Activated CD4-positive, alpha-beta T cell treated with anti-CD3 and anti-CD28 coated beads, Interleukin-2, amount 50 U/mL, for 4 hours (primary cell): ENCODE data around the gene ITGB5.
"Not testable (repeated sequence)": the region's sequence is repeated elsewhere in the genome, so short reads cannot be mapped to it uniquely, and the experiment has no call there.

Experiments
- DNase-seq, 2 experiments: peaks; one replicate each; pipeline ENCODE4 v3.0.0-alpha.2; 2020

ITGB5 gene

DNA sequence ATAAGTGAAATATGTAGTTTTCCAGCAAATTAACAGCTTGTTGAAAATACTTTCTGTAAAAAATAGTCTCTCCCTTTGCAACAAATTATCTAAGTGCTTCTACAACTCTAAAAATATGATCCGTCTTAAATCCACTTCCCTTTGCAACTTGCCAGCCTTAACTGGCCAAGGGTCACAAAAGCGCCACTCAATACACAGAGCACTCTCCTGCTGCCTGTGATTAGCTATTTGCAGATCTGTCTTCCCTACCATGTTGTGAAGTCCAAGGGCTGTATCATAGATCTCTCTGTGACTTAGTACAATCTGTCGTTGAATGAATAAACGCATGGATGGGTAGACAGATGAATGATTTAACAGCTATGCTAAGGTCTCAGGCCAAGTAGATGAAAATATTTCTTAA, 76.2 kb downstream of the ITGB5 start:
- no peak for DNase-seq

DNA sequence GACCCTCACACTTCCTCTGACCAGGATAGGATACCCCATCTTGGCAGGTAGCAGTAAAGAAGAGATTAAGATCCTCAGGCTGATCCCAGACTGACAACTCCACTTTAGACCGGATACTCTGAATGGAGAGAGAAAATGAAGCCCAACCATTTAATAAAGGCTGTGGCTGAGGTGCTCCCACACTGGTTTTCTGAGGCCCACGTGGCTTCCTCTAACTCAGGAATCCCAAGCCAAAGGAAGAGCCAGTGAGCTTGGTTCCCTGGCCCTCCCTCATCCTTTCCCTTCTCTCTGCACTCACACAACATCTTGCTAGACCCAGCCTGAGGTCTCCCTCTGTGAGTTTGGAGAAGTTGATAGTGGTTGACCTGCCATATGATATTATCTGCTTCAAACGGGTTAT, 78.1 kb downstream of the ITGB5 start:
- no peak for DNase-seq

GRCh38 chr3:124805671-124806070, 81.5 kb downstream of the ITGB5 start:
- DNase-seq: no peak

GRCh38 chr3:124804875-124805274, 82.3 kb downstream of the ITGB5 start:
- no peak for DNase-seq

DNA sequence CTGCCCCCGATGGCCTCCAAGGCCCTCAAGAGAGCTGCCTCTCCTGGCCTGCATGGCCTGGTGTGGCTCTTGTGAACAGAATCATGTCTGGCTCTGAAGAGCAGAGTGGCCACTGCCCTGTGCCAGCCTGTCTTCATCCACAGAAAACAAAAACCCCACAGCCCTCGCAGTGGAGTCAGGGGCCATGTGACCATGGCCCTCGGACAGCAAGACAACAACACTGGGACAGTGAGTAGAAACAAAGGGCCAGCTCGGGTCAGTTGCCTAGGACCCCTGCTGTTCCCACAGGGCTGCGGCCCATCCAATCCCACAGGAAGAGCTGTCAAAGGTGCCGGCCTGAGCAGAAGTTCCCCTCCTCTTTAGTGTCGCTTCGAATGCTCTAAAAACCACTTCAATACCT, 84.5 kb downstream of the ITGB5 start:
- DNase-seq: no peak

GRCh38 chr3:124802061-124802698, 85.0 kb downstream of the ITGB5 start:
- no peak for DNase-seq

- DNase-seq: no peak
These were observed 86.5 kb downstream of the ITGB5 start for GRCh38 chr3:124800511-124801258.

- DNase-seq: no peak
These were observed 87.1 kb downstream of the ITGB5 start for GRCh38 chr3:124800076-124800475.

DNA sequence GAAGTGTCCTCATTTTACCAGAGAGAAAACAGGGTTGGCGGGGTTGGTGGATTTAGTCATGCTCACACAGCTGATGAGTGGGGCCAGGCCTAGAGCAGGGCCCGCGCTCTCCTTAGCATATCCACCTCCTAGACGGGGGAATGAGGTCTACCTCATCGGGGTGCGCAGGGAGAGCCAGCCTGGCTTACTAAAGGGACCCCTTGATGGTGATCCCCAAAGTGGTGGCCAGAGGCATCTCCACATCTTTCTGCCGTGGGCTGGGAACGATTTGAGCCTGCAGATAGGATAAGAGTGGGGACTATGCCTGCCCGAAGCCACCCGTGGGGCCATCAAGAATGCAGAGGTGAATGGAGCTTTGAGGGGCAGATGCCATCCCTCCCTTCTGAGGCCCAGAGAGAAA, 87.5 kb downstream of the ITGB5 start:
- DNase-seq: no peak

DNA sequence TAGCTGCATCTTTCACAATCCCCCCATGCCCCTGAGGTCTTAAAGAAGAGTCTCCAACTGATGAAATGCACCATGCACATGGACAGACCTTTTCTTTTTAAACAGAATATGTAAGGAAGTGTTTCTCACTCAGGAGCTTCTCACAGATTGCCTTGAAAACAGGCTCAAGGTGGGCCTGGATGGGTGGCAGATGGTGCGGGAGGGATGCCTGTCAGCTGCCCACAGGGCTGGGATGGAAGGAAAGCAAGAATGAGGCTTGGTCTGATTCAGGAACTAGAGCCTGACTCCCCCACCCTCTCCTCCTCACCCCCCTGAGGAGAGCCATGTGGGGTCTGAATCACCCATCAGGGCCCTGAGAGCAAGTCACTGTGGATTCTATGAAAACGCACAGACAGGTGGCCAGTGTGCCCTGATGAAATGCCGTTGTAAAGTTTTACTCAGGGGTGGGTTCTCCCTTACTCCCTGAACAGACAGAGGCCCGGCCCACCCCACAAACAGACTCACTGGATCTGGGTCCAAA, 89.7 kb downstream of the ITGB5 start:
- DNase-seq: no peak

GRCh38 chr3:124796477-124796876, 90.7 kb downstream of the ITGB5 start:
- no peak for DNase-seq

GRCh38 chr3:124793054-124793739, 94.0 kb downstream of the ITGB5 start:
- DNase-seq: no peak

GRCh38 chr3:124792341-124793040, 94.7 kb downstream of the ITGB5 start:
- DNase-seq: no peak

DNA sequence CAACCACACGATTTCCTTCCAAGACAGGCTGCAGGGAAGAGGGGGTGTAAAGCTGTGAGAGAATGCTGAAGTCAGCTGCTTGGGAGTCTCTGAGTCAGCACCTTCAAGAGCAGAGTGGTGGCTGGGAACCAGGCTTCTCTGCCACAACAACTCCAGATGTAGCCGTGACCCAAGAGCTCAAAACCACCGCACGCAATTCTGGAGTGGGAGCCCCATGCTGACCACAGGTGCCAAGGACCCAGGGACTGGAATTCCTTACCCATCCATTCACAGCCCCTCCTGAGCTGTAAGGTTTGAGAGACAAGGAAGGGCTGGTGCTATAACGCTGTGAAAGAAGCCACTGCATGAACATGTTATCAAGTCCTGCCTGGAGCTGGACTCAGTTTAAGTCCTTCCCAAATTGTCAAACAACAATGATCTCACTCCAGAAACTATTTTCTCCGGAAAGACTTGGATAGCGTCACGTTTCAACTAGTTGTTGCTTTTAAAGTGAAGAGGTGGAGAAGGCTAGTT, 95.5 kb downstream of the ITGB5 start:
- DNase-seq: no peak

GRCh38 chr3:124791142-124791541, 96.0 kb downstream of the ITGB5 start:
- no peak for DNase-seq

DNA sequence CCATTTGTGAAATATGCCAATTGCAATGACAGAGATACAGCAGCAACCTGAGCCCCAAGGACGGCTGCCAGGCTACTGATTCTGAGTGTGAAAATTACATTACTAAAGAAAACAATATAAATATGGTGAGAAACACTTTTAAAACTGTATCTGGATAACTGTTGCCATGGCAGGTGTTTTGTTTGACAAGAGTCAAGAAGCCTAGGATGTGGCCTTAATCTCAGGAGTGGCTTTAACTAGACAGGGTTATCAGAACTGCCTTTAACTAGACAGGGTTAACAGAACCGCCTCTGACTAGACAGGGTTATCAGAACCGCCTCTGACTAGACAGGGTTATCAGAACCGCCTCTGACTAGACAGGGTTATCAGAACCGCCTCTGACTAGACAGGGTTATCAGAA, 98.1 kb downstream of the ITGB5 start:
- DNase-seq: not testable (repeated sequence)

DNA sequence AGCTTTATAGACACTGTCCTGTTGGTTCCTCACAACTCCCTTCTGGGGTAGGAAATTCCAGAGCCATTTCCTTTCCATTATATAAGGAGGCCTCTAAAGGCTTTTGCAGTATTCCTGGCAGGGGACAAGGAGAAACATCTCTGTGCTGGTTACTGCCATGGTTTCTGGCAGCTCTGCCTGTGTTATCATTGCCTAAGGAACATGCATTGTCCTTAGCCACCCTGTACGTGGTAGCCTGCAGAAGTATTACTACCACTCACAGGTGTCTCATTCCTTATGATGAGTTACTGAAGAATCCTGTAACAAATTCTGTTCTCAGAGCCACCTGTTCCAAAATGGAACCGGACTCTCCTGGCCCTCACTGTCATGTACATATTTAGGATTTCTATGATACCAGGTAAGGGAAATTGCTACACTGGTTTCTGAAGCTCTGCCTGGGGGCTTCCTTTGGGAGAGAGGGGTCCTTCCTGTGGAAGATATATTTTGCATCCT, 98.9 kb downstream of the ITGB5 start:
- DNase-seq: no peak

DNA sequence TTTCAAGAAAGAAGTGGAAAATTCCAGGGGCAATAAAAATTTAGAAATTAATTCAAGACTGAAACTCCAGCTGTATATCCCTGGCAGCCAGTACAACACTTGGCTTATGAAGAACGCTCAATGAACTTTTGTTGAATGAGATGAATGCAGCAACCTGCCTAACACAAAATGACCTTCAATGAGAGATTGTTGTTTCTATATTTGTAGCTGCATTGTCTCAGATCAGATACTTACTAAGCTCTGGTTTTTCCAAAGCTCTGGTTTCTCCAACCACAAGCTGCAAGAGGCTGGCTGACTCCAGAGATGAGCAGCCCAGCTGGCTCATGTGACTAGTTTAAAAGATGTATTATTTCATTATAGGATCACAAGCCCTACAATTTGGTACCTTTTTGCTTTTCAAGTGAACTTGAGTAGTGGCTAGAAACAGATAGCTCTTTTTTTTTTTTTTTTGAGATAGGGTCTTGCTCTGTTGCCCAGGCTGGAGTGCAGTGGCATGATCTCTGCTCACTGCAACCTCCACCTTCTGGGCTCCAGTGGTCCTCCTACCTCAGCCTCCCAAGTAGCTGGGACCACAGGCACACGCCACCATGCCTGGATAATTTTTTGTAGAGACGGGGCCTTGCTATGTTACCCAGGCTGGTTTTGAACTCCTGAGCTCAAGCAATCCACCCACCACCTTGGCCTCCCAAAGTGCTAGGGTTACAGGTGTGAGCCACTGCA, 99.5 kb downstream of the ITGB5 start:
- no peak for DNase-seq

- no peak for DNase-seq
These were observed 100.5 kb downstream of the ITGB5 start for GRCh38 chr3:124786511-124787241.

GRCh38 chr3:124785973-124786372, 101.2 kb downstream of the ITGB5 start:
- no peak for DNase-seq

DNA sequence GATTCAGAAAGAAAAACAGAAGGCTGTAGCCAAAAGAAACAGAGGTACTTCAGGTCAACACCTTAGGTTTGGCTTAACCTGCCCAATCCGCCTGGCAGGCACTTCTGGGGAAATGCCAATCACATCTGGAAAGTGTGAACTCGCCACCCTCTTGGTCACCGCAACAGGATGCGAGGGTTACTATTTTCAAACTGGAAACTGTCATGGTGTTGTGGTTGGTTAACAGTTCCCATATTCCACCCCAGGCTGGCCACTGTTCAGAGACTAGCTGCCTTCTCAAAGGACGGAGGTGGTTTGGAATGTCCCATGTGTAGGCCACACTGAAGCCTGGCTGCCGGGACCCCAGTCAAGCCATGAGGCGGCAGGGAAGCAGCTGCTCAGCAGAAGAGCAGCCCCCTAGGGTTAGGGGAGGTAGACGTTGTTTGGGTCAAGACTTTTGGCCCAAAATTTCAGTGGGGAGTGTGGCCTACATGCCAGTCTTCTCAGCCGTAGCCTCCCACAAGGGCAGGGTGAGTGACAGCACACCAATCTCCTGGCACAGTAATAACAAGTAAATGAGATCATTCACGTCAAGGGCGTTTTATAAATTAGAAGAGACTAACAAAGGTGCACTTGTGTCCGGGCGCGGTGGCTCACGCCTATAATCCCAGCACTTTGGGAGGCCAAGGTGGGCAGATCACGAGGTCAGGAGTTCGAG, 102.3 kb downstream of the ITGB5 start:
- no peak for DNase-seq
